ENCODE data around the gene NACA2. TPM values are rescaled to one million over a fixed set of nuclear protein-coding genes. Genes with fewer than 3 reads are reported as not detected.

Gene NACA2
- total and polyA plus RNA-seq, 2 of the 13 experiments (the other 11 are each of a cell fraction or from before 2014, with no cell fraction given), result 0.21 TPM; not detected in 1

DNA sequence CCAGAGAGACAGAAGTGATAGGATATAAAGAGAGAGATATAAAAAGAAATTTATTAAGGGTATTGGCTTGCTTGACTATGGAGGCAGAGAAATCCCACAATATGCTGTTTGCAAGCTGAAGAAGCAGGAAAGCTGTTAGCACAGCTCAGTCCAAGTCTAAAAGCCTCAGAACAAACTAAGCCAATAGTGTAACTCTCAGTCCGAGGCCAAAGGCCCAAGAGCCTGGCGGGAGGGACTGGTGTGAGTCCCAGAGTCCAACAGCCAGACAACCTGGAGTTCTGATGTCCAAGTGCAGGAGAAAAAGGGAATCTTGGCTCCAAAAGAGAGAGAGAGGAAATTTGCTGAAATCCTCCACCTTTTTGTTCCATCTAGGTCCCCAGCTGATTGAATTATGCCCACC, 30.3 kb upstream of the NACA2 start (continued):
- TF ChIP-seq SRSF1 (optimal IDR thresholded peaks at IDR 0.05; ENCODE audit: low read depth, low read length) (no peak), ZNF569 (CRISPR knock-in tag; IDR thresholded peaks at IDR 0.05; ENCODE audit: borderline replicate concordance) (no peak), TBP (CRISPR knock-in tag; IDR thresholded peaks at IDR 0.05) (no peak), TOPORS (CRISPR knock-in tag; IDR thresholded peaks at IDR 0.05) (no peak), ESRRA (CRISPR knock-in tag; IDR thresholded peaks at IDR 0.05; ENCODE audit: low read depth) (no peak), ZNF552 (CRISPR knock-in tag; IDR thresholded peaks at IDR 0.05; ENCODE audit: borderline replicate concordance) (no peak), NBN (conservative IDR thresholded peaks at IDR 0.05) (no peak), SMAD3 (CRISPR knock-in tag; IDR thresholded peaks at IDR 0.05) (no peak), ZMYM4 (CRISPR knock-in tag; IDR thresholded peaks at IDR 0.05) (no peak; the same call in 1 of the 2 replicates), SP5 (CRISPR knock-in tag; IDR thresholded peaks at IDR 0.05; ENCODE audit: borderline replicate concordance, low read depth) (no peak), HNF4A (CRISPR knock-in tag; IDR thresholded peaks at IDR 0.05) (peak; percentile 37; the same call in 1 of the 2 replicates), BCL6 (CRISPR knock-in tag; IDR thresholded peaks at IDR 0.05) (no peak)
- TF ChIP-seq, protein P1, sequence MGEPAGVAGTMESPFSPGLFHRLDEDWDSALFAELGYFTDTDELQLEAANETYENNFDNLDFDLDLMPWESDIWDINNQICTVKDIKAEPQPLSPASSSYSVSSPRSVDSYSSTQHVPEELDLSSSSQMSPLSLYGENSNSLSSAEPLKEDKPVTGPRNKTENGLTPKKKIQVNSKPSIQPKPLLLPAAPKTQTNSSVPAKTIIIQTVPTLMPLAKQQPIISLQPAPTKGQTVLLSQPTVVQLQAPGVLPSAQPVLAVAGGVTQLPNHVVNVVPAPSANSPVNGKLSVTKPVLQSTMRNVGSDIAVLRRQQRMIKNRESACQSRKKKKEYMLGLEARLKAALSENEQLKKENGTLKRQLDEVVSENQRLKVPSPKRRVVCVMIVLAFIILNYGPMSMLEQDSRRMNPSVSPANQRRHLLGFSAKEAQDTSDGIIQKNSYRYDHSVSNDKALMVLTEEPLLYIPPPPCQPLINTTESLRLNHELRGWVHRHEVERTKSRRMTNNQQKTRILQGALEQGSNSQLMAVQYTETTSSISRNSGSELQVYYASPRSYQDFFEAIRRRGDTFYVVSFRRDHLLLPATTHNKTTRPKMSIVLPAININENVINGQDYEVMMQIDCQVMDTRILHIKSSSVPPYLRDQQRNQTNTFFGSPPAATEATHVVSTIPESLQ (CRISPR knock-in tag; conservative IDR thresholded peaks at IDR 0.05), result no peak

DNA sequence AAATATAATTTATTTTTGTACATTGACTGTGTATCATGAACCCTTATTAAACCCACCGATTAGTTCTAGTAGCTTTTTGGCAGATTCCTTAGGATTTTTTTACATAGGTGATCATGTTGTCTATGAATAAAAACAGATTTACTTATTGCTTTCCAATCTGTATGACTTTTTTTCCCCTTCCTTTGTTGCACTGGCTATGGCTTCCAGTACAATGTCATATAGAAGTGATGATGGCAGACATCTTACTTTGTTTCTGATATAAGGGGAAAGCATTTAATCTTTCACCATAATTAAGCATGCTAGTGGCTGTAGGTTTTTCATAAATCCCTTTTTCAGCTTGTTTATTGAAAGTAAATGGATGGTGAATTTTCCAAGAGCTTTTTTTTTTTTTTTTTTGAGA, 28.9 kb upstream of the NACA2 start:
- Histone ChIP-seq H3K9ac (ENCODE audit: insufficient read depth, low read depth, low read length) (no peak overlapping the region), H3K9me3 (ENCODE audit: low read length) (peaks cover 13% of the 10 kb centered on the region), H4K20me1 (ENCODE audit: insufficient read depth, low read length) (no peaks in the 10 kb centered on the region), H3K27ac (ENCODE audit: extremely low read length, insufficient read depth, low read length) (no peak overlapping the region), H3K36me3 (replicated peaks in 1 of 2; ENCODE audit: control insufficient read depth in 1 of 2, insufficient read depth in 2 of 2, low read length in 2 of 2) (no peaks in the 10 kb centered on the region), H3K4me3 (replicated peaks in 1 of 3; ENCODE audit: insufficient read depth in 1 of 3, low read depth in 2 of 3, low read length in 3 of 3) (no peak overlapping the region), H3K79me2 (ENCODE audit: insufficient read depth, low read length) (no peaks in the 10 kb centered on the region), H3K4me2 (ENCODE audit: low read depth, low read length) (no peak overlapping the region), H2AFZ (ENCODE audit: low read length) (no peak overlapping the region), H3K27me3 (ENCODE audit: control insufficient read depth in 1 of 2, insufficient read depth in 2 of 2, low read length in 2 of 2) (no peaks in the 10 kb centered on the region), H3K4me1 (ENCODE audit: insufficient read depth, low read length) (peaks cover 18% of the 10 kb centered on the region; the same call in 1 of the 2 replicates)
- DNase-seq (ENCODE audit: low spot score) (no peak), FAIRE-seq (no peak), ATAC-seq (no peak)
- ChIA-PET CTCF (ENCODE audit: low intra/inter-chr PET ratio, low total read pairs) (no interaction called here), POLR2A (no interaction called here)
- BruUV-seq (replicated peaks), result no TSS peak
- TF ChIP-seq ZNF713 (CRISPR knock-in tag; IDR thresholded peaks at IDR 0.05) (no peak), DMTF1 (CRISPR knock-in tag; IDR thresholded peaks at IDR 0.05) (no peak), ONECUT2 (CRISPR knock-in tag; IDR thresholded peaks at IDR 0.05) (no peak), ZNF749 (CRISPR knock-in tag; IDR thresholded peaks at IDR 0.05; ENCODE audit: borderline replicate concordance) (no peak)
- in situ Hi-C loops (cut with HindIII; ENCODE audit: extremely low pct_ligation_motif_present, low pct_unique_long_range_greater_than_20kb), result no loop called here
- WGBS (ENCODE audit: low lambda C conversion rate), result 86% methylated on average over 1 of the region's 1 CpG
- intact Hi-C loops (cut with micrococcal nuclease; ENCODE audit: unreplicated experiment), result loop anchor here (10.0 kb wide), 1 partner anchor 1655 kb away; no protein-coding TSS in a partner anchor

Data from HepG2 (cell line).